OCI-LY3 (cell line): ENCODE measurements around the gene KCNMA1.

Experiments
- EZH2phosphoT487 ChIP-seq: fragments of 200-600 bp; shearing (Covaris generic); IDR thresholded peaks from 2 replicates; pipeline ENCODE4 v1.6.1; 2018; ENCODE audit warnings: antibody characterized with exemption, mixed run types, low read depth
- TF ChIP-seq, protein P1 (sequence below): fragments of 200-600, 300-600 bp; sonication (generic); IDR thresholded peaks from 2 replicates; pipeline ENCODE4 v1.5.1; 2014; ENCODE audit warnings: antibody characterized with exemption, low read length, low read depth

DNA sequence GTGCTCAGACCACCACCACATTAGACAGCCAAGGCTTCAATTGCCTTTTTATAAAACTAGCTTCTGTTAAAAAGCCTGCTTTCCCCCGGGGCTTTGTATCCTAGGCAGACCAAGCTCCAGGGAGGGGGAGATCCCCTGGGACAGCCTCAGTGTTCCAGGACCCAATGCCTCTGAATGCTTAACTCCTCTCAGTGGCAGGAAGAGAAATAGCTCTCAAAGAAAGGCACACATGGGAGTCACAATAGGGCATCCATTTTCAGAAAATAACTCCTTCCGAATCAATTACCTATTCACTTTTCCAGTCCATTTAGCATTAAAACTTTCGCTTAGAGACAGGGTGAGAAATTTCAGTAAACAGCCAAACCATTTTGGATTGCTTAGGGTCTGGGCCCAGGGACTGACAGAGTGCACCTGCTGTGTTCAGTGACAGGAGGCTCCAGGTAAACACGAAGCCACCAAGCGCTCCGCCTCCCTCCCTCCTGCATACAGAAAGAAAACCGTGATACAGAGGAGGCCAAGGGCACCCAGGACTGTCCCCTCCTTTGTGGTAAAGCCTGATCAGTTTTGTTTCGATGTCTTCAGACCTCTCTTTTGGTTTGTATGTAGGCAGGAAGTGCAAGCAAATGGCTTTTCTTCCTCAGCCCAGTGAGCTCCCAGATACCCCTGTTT is 599.7 kb downstream of the KCNMA1 start:
- TF ChIP-seq, protein P1, sequence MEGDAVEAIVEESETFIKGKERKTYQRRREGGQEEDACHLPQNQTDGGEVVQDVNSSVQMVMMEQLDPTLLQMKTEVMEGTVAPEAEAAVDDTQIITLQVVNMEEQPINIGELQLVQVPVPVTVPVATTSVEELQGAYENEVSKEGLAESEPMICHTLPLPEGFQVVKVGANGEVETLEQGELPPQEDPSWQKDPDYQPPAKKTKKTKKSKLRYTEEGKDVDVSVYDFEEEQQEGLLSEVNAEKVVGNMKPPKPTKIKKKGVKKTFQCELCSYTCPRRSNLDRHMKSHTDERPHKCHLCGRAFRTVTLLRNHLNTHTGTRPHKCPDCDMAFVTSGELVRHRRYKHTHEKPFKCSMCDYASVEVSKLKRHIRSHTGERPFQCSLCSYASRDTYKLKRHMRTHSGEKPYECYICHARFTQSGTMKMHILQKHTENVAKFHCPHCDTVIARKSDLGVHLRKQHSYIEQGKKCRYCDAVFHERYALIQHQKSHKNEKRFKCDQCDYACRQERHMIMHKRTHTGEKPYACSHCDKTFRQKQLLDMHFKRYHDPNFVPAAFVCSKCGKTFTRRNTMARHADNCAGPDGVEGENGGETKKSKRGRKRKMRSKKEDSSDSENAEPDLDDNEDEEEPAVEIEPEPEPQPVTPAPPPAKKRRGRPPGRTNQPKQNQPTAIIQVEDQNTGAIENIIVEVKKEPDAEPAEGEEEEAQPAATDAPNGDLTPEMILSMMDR, result no peak
- TF ChIP-seq EZH2phosphoT487, result no peak
